ENCODE results near the gene KCNAB3. TPM values are rescaled to one million over a fixed set of nuclear protein-coding genes. Genes with fewer than 3 reads are reported as not detected.

Gene KCNAB3
- total and polyA plus RNA-seq, 9 of the 15 experiments (the other 6 are each of a cell fraction or from before 2014, with no cell fraction given) = 0.03 to 2.5 (median 1.1) TPM

DNA sequence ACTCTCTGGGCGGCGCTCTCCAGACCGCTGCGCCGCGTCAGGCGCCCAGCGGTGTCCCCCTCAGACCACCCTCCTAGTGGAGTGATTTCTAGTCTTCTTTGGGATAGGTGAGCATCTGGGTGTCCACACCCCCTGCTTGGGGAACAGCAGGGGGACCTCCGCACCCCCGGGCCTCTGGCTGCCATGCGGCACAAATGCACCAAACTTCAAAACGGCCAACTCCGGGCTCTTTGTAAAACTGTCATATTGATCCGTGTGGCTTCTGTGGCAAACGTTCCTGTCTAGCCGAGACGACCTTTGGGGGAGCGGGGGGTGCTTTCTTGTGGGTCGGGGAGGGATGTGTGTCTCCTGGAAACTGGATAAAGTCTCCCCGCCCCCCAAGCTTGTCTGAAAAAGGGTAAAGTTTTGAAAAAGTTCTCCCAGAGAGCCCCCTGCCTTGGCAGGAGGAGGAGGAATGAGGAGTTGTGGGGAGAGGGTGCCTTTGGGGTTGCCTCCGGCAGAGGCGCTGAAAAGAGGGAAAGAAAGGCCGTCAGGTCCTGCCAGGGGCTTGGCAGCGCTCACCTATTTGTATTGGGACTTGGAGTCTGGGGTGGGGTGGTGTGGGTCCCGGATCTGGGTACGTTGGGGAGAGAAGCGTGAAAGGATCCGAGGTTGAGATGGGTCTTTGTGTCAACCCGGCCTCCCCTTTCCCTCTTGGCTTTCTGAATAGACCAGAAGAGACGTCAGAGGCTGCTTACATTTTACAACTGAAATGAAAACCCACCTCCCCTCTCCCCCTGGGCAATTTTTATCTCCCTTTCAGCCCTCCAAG is 43.2 kb downstream of the KCNAB3 start (continued):
- TF ChIP-seq, protein P1, sequence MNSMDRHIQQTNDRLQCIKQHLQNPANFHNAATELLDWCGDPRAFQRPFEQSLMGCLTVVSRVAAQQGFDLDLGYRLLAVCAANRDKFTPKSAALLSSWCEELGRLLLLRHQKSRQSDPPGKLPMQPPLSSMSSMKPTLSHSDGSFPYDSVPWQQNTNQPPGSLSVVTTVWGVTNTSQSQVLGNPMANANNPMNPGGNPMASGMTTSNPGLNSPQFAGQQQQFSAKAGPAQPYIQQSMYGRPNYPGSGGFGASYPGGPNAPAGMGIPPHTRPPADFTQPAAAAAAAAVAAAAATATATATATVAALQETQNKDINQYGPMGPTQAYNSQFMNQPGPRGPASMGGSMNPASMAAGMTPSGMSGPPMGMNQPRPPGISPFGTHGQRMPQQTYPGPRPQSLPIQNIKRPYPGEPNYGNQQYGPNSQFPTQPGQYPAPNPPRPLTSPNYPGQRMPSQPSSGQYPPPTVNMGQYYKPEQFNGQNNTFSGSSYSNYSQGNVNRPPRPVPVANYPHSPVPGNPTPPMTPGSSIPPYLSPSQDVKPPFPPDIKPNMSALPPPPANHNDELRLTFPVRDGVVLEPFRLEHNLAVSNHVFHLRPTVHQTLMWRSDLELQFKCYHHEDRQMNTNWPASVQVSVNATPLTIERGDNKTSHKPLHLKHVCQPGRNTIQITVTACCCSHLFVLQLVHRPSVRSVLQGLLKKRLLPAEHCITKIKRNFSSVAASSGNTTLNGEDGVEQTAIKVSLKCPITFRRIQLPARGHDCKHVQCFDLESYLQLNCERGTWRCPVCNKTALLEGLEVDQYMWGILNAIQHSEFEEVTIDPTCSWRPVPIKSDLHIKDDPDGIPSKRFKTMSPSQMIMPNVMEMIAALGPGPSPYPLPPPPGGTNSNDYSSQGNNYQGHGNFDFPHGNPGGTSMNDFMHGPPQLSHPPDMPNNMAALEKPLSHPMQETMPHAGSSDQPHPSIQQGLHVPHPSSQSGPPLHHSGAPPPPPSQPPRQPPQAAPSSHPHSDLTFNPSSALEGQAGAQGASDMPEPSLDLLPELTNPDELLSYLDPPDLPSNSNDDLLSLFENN (IDR thresholded peaks at IDR 0.05; ENCODE audit: low read depth in 2 of 2, low read length in 2 of 2) = no peak
- TF ChIP-seq, protein P2, sequence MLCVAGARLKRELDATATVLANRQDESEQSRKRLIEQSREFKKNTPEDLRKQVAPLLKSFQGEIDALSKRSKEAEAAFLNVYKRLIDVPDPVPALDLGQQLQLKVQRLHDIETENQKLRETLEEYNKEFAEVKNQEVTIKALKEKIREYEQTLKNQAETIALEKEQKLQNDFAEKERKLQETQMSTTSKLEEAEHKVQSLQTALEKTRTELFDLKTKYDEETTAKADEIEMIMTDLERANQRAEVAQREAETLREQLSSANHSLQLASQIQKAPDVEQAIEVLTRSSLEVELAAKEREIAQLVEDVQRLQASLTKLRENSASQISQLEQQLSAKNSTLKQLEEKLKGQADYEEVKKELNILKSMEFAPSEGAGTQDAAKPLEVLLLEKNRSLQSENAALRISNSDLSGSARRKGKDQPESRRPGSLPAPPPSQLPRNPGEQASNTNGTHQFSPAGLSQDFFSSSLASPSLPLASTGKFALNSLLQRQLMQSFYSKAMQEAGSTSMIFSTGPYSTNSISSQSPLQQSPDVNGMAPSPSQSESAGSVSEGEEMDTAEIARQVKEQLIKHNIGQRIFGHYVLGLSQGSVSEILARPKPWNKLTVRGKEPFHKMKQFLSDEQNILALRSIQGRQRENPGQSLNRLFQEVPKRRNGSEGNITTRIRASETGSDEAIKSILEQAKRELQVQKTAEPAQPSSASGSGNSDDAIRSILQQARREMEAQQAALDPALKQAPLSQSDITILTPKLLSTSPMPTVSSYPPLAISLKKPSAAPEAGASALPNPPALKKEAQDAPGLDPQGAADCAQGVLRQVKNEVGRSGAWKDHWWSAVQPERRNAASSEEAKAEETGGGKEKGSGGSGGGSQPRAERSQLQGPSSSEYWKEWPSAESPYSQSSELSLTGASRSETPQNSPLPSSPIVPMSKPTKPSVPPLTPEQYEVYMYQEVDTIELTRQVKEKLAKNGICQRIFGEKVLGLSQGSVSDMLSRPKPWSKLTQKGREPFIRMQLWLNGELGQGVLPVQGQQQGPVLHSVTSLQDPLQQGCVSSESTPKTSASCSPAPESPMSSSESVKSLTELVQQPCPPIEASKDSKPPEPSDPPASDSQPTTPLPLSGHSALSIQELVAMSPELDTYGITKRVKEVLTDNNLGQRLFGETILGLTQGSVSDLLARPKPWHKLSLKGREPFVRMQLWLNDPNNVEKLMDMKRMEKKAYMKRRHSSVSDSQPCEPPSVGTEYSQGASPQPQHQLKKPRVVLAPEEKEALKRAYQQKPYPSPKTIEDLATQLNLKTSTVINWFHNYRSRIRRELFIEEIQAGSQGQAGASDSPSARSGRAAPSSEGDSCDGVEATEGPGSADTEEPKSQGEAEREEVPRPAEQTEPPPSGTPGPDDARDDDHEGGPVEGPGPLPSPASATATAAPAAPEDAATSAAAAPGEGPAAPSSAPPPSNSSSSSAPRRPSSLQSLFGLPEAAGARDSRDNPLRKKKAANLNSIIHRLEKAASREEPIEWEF (CRISPR knock-in tag; IDR thresholded peaks at IDR 0.05) = no peak
- TF ChIP-seq, protein P3, sequence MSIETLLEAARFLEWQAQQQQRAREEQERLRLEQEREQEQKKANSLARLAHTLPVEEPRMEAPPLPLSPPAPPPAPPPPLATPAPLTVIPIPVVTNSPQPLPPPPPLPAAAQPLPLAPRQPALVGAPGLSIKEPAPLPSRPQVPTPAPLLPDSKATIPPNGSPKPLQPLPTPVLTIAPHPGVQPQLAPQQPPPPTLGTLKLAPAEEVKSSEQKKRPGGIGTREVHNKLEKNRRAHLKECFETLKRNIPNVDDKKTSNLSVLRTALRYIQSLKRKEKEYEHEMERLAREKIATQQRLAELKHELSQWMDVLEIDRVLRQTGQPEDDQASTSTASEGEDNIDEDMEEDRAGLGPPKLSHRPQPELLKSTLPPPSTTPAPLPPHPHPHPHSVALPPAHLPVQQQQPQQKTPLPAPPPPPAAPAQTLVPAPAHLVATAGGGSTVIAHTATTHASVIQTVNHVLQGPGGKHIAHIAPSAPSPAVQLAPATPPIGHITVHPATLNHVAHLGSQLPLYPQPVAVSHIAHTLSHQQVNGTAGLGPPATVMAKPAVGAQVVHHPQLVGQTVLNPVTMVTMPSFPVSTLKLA (conservative IDR thresholded peaks at IDR 0.05) = peak in 1 of 2 experiments; percentile 2; a peak in 2 of 4 replicates

Measured in K562 (cell line).